H1 (cell line): ENCODE measurements around the gene GPRIN1. TPM values are rescaled to one million over a fixed set of nuclear protein-coding genes. Genes with fewer than 3 reads are reported as not detected.

Experiments
- CTCF ChIA-PET: fragments of 300-600 bp; sonication (Branson Sonifier 250); formaldehyde crosslinking; loops from one replicate; lab custom pipeline; 2021; ENCODE audit not compliant: partially characterized antibody; lab: Charles Lee
- POLR2A ChIA-PET: fragments of 300-600 bp; sonication (Branson Sonifier 250); formaldehyde crosslinking; loops from one replicate; lab custom pipeline; 2021; ENCODE audit warnings: inconsistent platforms; ENCODE audit not compliant: partially characterized antibody; lab: Charles Lee
- DNase-seq, 2 experiments: peaks; one replicate each; pipeline versions ENCODE4 v3.0.0 to v3.0.0-alpha.2; 2010 to 2022; ENCODE audit warnings: low spot score in 2 of 2, low read depth in 1 of 2, mixed read lengths in 1 of 2
- FAIRE-seq: peaks from 2 replicates; lab custom pipeline; 2011; peaks lifted over from hg19 to GRCh38; lab: Jason Lieb, UNC
- H2AFZ ChIP-seq: 2 replicates; pipeline ENCODE4 v1.8.1; 2012; ENCODE audit warnings: low read length, inconsistent platforms
- H2AK5ac ChIP-seq: 2 replicates; pipeline ENCODE4 v1.6.1; 2013; ENCODE audit warnings: low read depth, low read length
- H2BK120ac ChIP-seq: replicated peaks from 2 replicates; pipeline ENCODE3; 2013; ENCODE audit warnings: low read depth, low read length, inconsistent platforms
- H2BK12ac ChIP-seq: 2 replicates; pipeline ENCODE4 v1.6.1; 2013; ENCODE audit warnings: low read depth, low read length
- H2BK15ac ChIP-seq: 2 replicates; pipeline ENCODE4 v1.6.1; 2013; ENCODE audit warnings: low read length
- H2BK20ac ChIP-seq: 2 replicates; pipeline ENCODE4 v1.6.1; 2013; ENCODE audit warnings: low read length
- H2BK5ac ChIP-seq: 2 replicates; pipeline ENCODE4 v1.6.1; 2013; ENCODE audit warnings: low read depth, low read length
- H3K14ac ChIP-seq: 2 replicates; pipeline ENCODE4 v1.6.1; 2013; ENCODE audit warnings: inconsistent platforms; ENCODE audit not compliant: insufficient read length
- H3K18ac ChIP-seq: 2 replicates; pipeline ENCODE4 v1.6.1; 2013; ENCODE audit warnings: low read length; ENCODE audit errors: extremely low read depth
- H3K23ac ChIP-seq: 2 replicates; pipeline ENCODE4 v1.6.1; 2013; ENCODE audit warnings: inconsistent platforms; ENCODE audit not compliant: insufficient read length
- H3K23me2 ChIP-seq: 2 replicates; pipeline ENCODE4 v1.6.1; 2013; ENCODE audit warnings: low read depth, low read length
- H3K27ac ChIP-seq: 2 replicates; pipeline ENCODE4 v1.6.1; 2011; ENCODE audit warnings: low read depth, low read length, inconsistent platforms
- H3K27me3 ChIP-seq, 4 experiments: replicated peaks in 1 of 4; 1 replicate in 1 of 4; 2 replicates in 3 of 4; pipeline versions ENCODE4 v1.6.1 to v1.8.1; 2011 to 2013; ENCODE audit warnings: low read length in 3 of 4, mild to moderate bottlenecking in 3 of 4, inconsistent platforms in 2 of 4, mixed read lengths in 2 of 4, moderate library complexity in 1 of 4; ENCODE audit not compliant: control insufficient read depth in 3 of 4, insufficient read depth in 3 of 4; ENCODE audit errors: extremely low read depth in 1 of 4
- H3K36me3 ChIP-seq, 4 experiments: 2 replicates each; pipeline versions ENCODE4 v1.6.1 to v1.8.1; 2011 to 2013; ENCODE audit warnings: mild to moderate bottlenecking in 4 of 4, low read length in 3 of 4, moderate library complexity in 2 of 4, control low read depth in 1 of 4, inconsistent platforms in 1 of 4; ENCODE audit not compliant: insufficient read depth in 4 of 4, control insufficient read depth in 2 of 4
- H3K4ac ChIP-seq: replicated peaks from 2 replicates; pipeline ENCODE3; 2013; ENCODE audit warnings: low read length, low read depth, mixed read lengths, inconsistent platforms; ENCODE audit not compliant: insufficient read length
- H3K4me1 ChIP-seq, 4 experiments: replicated peaks in 1 of 4; 1 replicate in 1 of 4; 2 replicates in 3 of 4; pipeline versions ENCODE4 v1.6.1 to v1.8.1; 2011 to 2013; ENCODE audit warnings: low read length in 3 of 4, inconsistent platforms in 2 of 4, mixed read lengths in 1 of 4; ENCODE audit not compliant: insufficient read depth in 4 of 4, control insufficient read depth in 3 of 4
- H3K4me2 ChIP-seq, 2 experiments: 2 replicates each; pipeline versions ENCODE4 v1.6.1 to v1.8.1; 2011 to 2013; ENCODE audit warnings: low read depth in 2 of 2, low read length in 2 of 2, control low read depth in 1 of 2, inconsistent platforms in 1 of 2, mild to moderate bottlenecking in 1 of 2; ENCODE audit not compliant: insufficient read depth in 1 of 2
- H3K4me3 ChIP-seq, 4 experiments: fragments of 200-600, 300-600 bp in 1 of 4; sonication (generic), shearing (Covaris generic), sonication (Bioruptor Twin) in 1 of 4; 2 replicates each; pipeline versions ENCODE4 v1.5.1 to v1.8.1; 2011 to 2016; ENCODE audit warnings: low read length in 4 of 4, low read depth in 3 of 4, control low read depth in 2 of 4, inconsistent platforms in 2 of 4, mild to moderate bottlenecking in 2 of 4, mixed read lengths in 1 of 4, moderate library complexity in 1 of 4; ENCODE audit not compliant: insufficient read depth in 2 of 4; ENCODE audit errors: extremely low read depth in 1 of 4
- H3K56ac ChIP-seq: replicated peaks from 2 replicates; pipeline ENCODE3; 2013; ENCODE audit warnings: low read depth, mild to moderate bottlenecking, mixed read lengths, low read length, inconsistent platforms; ENCODE audit not compliant: insufficient read length
- H3K79me1 ChIP-seq: 2 replicates; pipeline ENCODE4 v1.6.1; 2013; ENCODE audit warnings: low read depth, low read length, control low read depth
- H3K79me2 ChIP-seq, 2 experiments: 2 replicates each; pipeline versions ENCODE4 v1.6.1 to v1.8.1; 2012 to 2013; ENCODE audit warnings: low read length in 2 of 2, mild to moderate bottlenecking in 2 of 2, inconsistent platforms in 1 of 2; ENCODE audit not compliant: insufficient read depth in 2 of 2, control insufficient read depth in 1 of 2
- H3K9ac ChIP-seq, 4 experiments: replicated peaks in 1 of 4; 1 replicate in 1 of 4; 2 replicates in 3 of 4; pipeline versions ENCODE4 v1.6.1 to v1.8.1; 2011 to 2013; ENCODE audit warnings: low read depth in 3 of 4, low read length in 3 of 4, control low read depth in 2 of 4, mild to moderate bottlenecking in 2 of 4, moderate library complexity in 2 of 4, inconsistent platforms in 1 of 4; ENCODE audit errors: extremely low read depth in 1 of 4
- H3K9me3 ChIP-seq, 2 experiments: 2 replicates each; pipeline versions ENCODE4 v1.6.1 to v1.8.1; 2012 to 2013; ENCODE audit warnings: mild to moderate bottlenecking in 2 of 2, moderate library complexity in 2 of 2, control low read depth in 1 of 2, inconsistent platforms in 1 of 2, low read depth in 1 of 2, low read length in 1 of 2, mixed read lengths in 1 of 2; ENCODE audit not compliant: insufficient read depth in 2 of 2
- H4K20me1 ChIP-seq, 2 experiments: replicated peaks in 1 of 2; 2 replicates each; pipeline versions ENCODE3 to v1.8.1; 2011 to 2013; ENCODE audit warnings: inconsistent platforms in 2 of 2, low read length in 2 of 2, mild to moderate bottlenecking in 1 of 2; ENCODE audit not compliant: insufficient read depth in 2 of 2, control insufficient read depth in 1 of 2
- H4K5ac ChIP-seq: 2 replicates; pipeline ENCODE4 v1.6.1; 2013; ENCODE audit warnings: low read length, low read depth, mixed read lengths, inconsistent platforms; ENCODE audit not compliant: insufficient read length
- H4K8ac ChIP-seq: 2 replicates; pipeline ENCODE4 v1.8.0; 2013; ENCODE audit warnings: mild to moderate bottlenecking, moderate library complexity, low read length, inconsistent platforms; ENCODE audit not compliant: insufficient read depth; ENCODE audit errors: extremely low read depth
- H4K91ac ChIP-seq: replicated peaks from 2 replicates; pipeline ENCODE3; 2013; ENCODE audit warnings: low read length, mixed read lengths, inconsistent platforms; ENCODE audit not compliant: insufficient read length
- JUN ChIP-seq: IDR thresholded peaks from 2 replicates; pipeline ENCODE4 v1.6.1; 2011; ENCODE audit warnings: low read depth, mild to moderate bottlenecking, improper control_type of control experiment, low read length
- RBBP5 ChIP-seq: IDR thresholded peaks from 2 replicates; pipeline ENCODE4 v1.7.1; 2012; ENCODE audit warnings: low read depth, mild to moderate bottlenecking, inconsistent platforms, low read length, moderate library complexity, borderline replicate concordance
- WGBS, 2 experiments: shearing (Covaris generic) in 1 of 2; methylation state at CpG; one replicate each; pipeline versions ENCODE4 v1.1.6 to v1.1.7; 2013 to 2015; ENCODE audit warnings: low lambda C conversion rate in 2 of 2, mixed read lengths in 2 of 2, inconsistent platforms in 1 of 2, low coverage in 1 of 2, missing lambda C conversion rate in 1 of 2; ENCODE audit not compliant: insufficient replicate concordance in 2 of 2, insufficient coverage in 1 of 2, insufficient read length in 1 of 2; ENCODE audit errors: extremely low coverage in 1 of 2, missing lambda C conversion rate in 1 of 2; 5-methylcytosine and 5-hydroxymethylcytosine counted together
- polyA plus RNA-seq, 7 experiments: library from polyadenylated mRNA; depleted of rRNA in 3 of 7; stranded (reverse) in 5 of 7; unstranded in 2 of 7; fragments of >200 nt in 5 of 7; fragments of 200-250 nt in 2 of 7; gene quantifications; 1 replicate in 5 of 7; 2 replicates in 1 of 7; 4 replicates in 1 of 7; pipeline versions ENCODE4 v1.2.1 to v1.2.3, GENCODE V29; 2011 to 2013; ENCODE audit warnings: missing spikeins in 2 of 7, mixed read lengths in 2 of 7
- total RNA-seq: library from RNA; stranded (reverse); fragmentation: NEBNext Ultra II Directional; extraction: Animal tissue kit (Norgen Biotek cat#: 25700); gene quantifications from 2 replicates; pipeline ENCODE4 v1.2.1, GENCODE V29; 2021

The GPRIN1 gene
- total and polyA plus RNA-seq, 2 of the 8 experiments (the other 6 are each of a cell fraction or from before 2014, with no cell fraction given), result 3.3 to 12.0 TPM

- H3K4me2 ChIP-seq, result no peak overlapping the region
- POLR2A ChIA-PET, result interaction anchor here (1.0 to 2.8 kb wide), 4 partner anchors 8 to 86 kb away, joined by 3 to 19 read pairs (median 8); partner anchors contain the start of genes EIF4E1B and SNCB
- CTCF ChIA-PET, result interaction anchor here (0.6 to 2.3 kb wide), 12 partner anchors 9 to 181 kb away, joined by 3 to 13 read pairs (median 3); partner anchors contain the start of genes EIF4E1B, GPRIN1 and SNCB
Measured at GRCh38 chr5:176621661-176622079, 11.7 kb upstream of the GPRIN1 start.

More at GRCh38 chr5:176621661-176622079, 11.7 kb upstream of the GPRIN1 start:
- DNase-seq (no peak), FAIRE-seq (no peak)
- no peak overlapping the region for H2AK5ac ChIP-seq
- H4K8ac ChIP-seq, result no peak overlapping the region
- no peak overlapping the region for H3K27ac ChIP-seq
- H3K56ac ChIP-seq, result no peak overlapping the region
- no peak overlapping the region for H3K4ac ChIP-seq
- H3K9ac ChIP-seq, result no peak overlapping the region
- peaks cover 0 to 6% of the 10 kb centered on the region in 2 experiments; a peak in 1 of 4 replicates for H3K9me3 ChIP-seq
- H2BK5ac ChIP-seq, result no peak overlapping the region
- WGBS, 2 experiments, result 87% methylated on average over 13 of the region's 13 CpGs; no CpG with 5 or more reads in 1 of the 2 experiments
- no peak overlapping the region for H3K18ac ChIP-seq
- no peak overlapping the region for H2BK20ac ChIP-seq
- no peak overlapping the region for H2BK15ac ChIP-seq
- H3K27me3 ChIP-seq, result peaks cover 9 to 39% (median 26%) of the 10 kb centered on the region in 4 experiments; a peak in 6 of 7 replicates
- H3K4me1 ChIP-seq, result peaks cover 0 to 17% (median 11%) of the 10 kb centered on the region in 4 experiments; a peak in 6 of 7 replicates
- H3K36me3 ChIP-seq, result no peaks in the 10 kb centered on the region
- no peak overlapping the region for H3K4me3 ChIP-seq
- peaks cover 3% of the 10 kb centered on the region; the same call in 1 of the 2 replicates for H3K23me2 ChIP-seq
- TF ChIP-seq JUN, result no peak
- no peak for TF ChIP-seq RBBP5
- no peak overlapping the region for H2AFZ ChIP-seq
- H3K79me1 ChIP-seq, result no peaks in the 10 kb centered on the region
- no peaks in the 10 kb centered on the region for H3K79me2 ChIP-seq
- no peak overlapping the region for H3K14ac ChIP-seq
- H3K23ac ChIP-seq, result no peak overlapping the region
- H4K20me1 ChIP-seq, result peaks cover 2 to 3% of the 10 kb centered on the region in 2 experiments
- no peak overlapping the region for H2BK120ac ChIP-seq
- no peak overlapping the region for H4K91ac ChIP-seq
- no peak overlapping the region for H2BK12ac ChIP-seq
- no peak overlapping the region for H4K5ac ChIP-seq
